Lower lobe of right lung (tissue), 2 donors: ENCODE measurements around the gene TEX35. TPM values are rescaled to one million over a fixed set of nuclear protein-coding genes. Genes with fewer than 3 reads are reported as not detected.

Experiments
- ATAC-seq, 2 donors: fragments of 200-7000 bp; cut with Tn5 transposase; one replicate each; pipeline ENCODE4 v1.9.1; 2020 to 2022; ENCODE audit warnings: mild to moderate bottlenecking in 2 of 2, moderate library complexity in 2 of 2
- DNase-seq: peaks from one replicate; pipeline ENCODE4 v3.0.0-alpha.2; 2020
- H3K27ac ChIP-seq: fragments of 200-600 bp; one replicate; pipeline ENCODE4 v1.8.0; 2022
- H3K27me3 ChIP-seq: fragments of 200-600 bp; one replicate; pipeline ENCODE4 v1.8.0; 2022; ENCODE audit warnings: low read depth
- H3K36me3 ChIP-seq: fragments of 200-600 bp; one replicate; pipeline ENCODE4 v1.8.0; 2022; ENCODE audit warnings: mild to moderate bottlenecking
- H3K4me1 ChIP-seq: fragments of 200-600 bp; one replicate; pipeline ENCODE4 v1.8.0; 2022
- H3K4me3 ChIP-seq: fragments of 200-600 bp; one replicate; pipeline ENCODE4 v1.8.0; 2022; ENCODE audit warnings: mild to moderate bottlenecking
- H3K9me3 ChIP-seq: fragments of 200-600 bp; one replicate; pipeline ENCODE4 v1.8.0; 2022
- intact Hi-C: fragments of 100-400 bp; cut with DNase I; formaldehyde crosslinking; loops from one replicate; pipeline ENCODE4 v1.11.0; 2022
- total RNA-seq: library from RNA; stranded (reverse); fragmentation: NEBNext Ultra II Directional; extraction: Animal tissue kit (Norgen Biotek cat#: 25700); gene quantifications from one replicate; pipeline ENCODE4 v1.2.1, GENCODE V29; 2021
- TF ChIP-seq, protein P1 (sequence below): fragments of 200-600 bp; IDR thresholded peaks from one replicate; pipeline ENCODE4 v1.8.0; 2022; ENCODE audit warnings: antibody characterized with exemption, mild to moderate bottlenecking
- donor health status: DM: no; HTN: yes; CAD: no; lungs with severe emphysema.

Gene TEX35
- total RNA-seq, 1 donor from 2014 or later, result not detected

DNA sequence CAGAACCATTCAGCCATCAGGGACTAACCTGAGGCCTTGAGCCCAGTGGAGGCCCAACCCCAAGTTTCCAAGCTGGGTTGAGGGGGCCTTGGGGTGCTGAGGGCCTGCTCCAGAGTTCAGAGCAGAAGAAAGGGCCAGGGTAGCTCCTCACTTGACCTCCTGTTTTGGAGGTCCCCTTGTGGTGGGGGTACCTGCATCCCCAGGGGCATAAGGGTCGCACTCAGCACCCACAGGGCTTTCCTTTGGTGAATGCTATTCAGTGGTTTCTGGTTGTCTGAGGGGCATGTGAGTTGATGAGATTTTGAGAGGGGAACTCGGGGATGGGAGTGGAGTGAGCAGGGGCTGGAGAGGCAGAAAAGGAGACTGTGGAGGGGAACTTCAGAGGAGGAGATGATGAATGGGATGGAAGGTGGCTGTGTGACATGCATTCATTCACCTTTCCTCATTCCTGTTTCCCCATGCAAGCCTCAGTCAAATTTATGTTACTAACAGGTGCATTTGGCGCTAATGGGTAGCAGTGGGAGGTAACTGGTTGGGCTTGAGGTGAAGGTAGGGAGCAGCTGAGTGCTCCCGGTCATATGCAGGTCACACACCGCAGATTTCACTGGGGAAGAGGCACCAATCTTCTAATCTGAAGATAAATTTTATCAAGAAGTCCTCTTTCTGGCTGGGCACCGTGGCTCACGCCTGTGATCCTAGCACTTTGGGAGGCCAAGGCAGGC lies 50.4 kb downstream of the TEX35 start:
- Histone ChIP-seq H3K4me1 (no peaks in the 10 kb centered on the region), H3K4me3 (no peak overlapping the region), H3K36me3 (no peaks in the 10 kb centered on the region), H3K27ac (no peak overlapping the region), H3K9me3 (no peaks in the 10 kb centered on the region), H3K27me3 (no peaks in the 10 kb centered on the region)
- TF ChIP-seq, protein P1, sequence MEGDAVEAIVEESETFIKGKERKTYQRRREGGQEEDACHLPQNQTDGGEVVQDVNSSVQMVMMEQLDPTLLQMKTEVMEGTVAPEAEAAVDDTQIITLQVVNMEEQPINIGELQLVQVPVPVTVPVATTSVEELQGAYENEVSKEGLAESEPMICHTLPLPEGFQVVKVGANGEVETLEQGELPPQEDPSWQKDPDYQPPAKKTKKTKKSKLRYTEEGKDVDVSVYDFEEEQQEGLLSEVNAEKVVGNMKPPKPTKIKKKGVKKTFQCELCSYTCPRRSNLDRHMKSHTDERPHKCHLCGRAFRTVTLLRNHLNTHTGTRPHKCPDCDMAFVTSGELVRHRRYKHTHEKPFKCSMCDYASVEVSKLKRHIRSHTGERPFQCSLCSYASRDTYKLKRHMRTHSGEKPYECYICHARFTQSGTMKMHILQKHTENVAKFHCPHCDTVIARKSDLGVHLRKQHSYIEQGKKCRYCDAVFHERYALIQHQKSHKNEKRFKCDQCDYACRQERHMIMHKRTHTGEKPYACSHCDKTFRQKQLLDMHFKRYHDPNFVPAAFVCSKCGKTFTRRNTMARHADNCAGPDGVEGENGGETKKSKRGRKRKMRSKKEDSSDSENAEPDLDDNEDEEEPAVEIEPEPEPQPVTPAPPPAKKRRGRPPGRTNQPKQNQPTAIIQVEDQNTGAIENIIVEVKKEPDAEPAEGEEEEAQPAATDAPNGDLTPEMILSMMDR, result no peak
- intact Hi-C loops, result no loop called here
- DNase-seq, result no peak
- ATAC-seq, result no peak

DNA sequence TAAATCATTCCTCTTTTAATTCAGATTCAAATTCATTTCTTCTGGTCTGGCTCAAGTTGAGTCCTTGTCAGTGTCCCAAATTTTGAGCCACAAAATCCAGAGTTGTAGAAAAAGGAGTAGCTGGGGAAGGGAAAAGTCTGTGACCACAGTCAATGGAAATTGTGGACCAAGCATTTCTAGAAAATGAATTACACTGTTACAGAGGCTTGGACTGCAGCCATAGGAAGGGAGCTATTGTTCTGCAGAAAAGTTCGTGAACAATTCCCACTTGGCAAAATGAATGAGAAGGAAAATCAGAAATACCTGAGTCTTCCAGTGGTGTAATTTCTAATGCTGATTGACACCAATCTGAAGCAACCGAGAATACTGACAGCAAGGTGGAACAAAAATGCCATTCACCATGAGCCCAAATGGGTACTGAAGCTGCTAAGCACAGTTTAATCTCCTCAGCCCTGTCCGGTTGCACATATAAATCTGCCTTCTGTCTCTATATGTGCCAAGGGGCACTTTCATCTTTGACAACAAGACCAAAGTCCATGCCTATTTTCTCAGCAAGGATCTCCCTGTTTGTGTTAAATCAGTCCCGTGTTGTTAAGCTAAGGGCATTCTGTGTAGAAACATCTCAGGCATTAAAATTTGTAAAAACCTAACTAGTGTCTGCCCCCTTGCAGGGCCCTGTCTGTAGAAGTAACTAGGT lies 51.3 kb downstream of the TEX35 start:
- ATAC-seq, result no peak
- Histone ChIP-seq H3K4me1 (no peaks in the 10 kb centered on the region), H3K36me3 (no peaks in the 10 kb centered on the region), H3K27me3 (no peaks in the 10 kb centered on the region), H3K27ac (no peak overlapping the region), H3K9me3 (no peaks in the 10 kb centered on the region), H3K4me3 (no peak overlapping the region)
- no peak for DNase-seq
- TF ChIP-seq, protein P1, result no peak
- intact Hi-C loops, result no loop called here

DNA sequence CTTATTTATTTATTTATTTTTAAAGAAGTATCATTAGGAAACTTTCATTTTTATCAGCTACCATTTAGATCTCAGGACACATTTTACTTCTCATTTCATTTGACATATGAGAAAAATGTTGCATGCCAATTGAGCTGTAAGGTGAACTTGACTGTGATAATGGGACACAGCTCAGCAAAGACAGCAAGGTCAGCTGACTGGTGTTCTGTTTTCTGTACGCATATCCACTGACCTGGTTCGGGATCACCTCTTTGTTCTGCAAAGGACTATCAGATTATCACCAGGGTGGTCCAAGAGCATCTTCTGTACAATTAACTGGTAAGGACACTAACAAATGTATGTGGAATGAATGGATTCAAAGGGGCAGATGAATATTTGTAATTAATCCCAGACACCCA lies 51.9 kb downstream of the TEX35 start:
- no peak overlapping the region for H3K27ac ChIP-seq
- ATAC-seq (no peak), DNase-seq (no peak)
- TF ChIP-seq, protein P1, result no peak
- intact Hi-C loops, result no loop called here
- H3K9me3 ChIP-seq, result no peaks in the 10 kb centered on the region
- no peaks in the 10 kb centered on the region for H3K36me3 ChIP-seq
- H3K27me3 ChIP-seq, result no peaks in the 10 kb centered on the region
- H3K4me3 ChIP-seq, result no peak overlapping the region
- no peaks in the 10 kb centered on the region for H3K4me1 ChIP-seq

DNA sequence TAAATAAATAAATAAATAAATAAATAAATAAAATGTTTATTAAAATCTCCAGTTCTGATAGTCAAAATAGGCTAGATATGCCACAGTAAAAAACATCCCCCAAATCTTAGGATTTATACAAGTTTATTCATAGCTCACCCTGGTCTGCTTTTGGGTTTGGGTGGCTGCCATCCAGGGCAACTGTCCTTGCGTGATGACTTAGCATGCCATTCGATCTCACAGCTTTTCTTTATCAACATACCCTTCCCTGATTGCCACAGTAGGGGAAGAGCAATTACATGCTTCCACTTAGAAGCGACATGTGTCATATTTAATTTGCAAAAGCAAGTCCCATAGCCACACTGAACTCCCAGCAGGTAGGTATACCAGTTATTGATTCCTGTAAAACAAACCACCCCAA lies 52.7 kb downstream of the TEX35 start:
- ATAC-seq (no peak), DNase-seq (no peak)
- H3K9me3 ChIP-seq, result no peaks in the 10 kb centered on the region
- intact Hi-C loops, result no loop called here
- H3K36me3 ChIP-seq, result no peaks in the 10 kb centered on the region
- H3K27me3 ChIP-seq, result no peaks in the 10 kb centered on the region
- no peak overlapping the region for H3K4me3 ChIP-seq
- H3K4me1 ChIP-seq, result no peaks in the 10 kb centered on the region
- TF ChIP-seq, protein P1, result no peak
- no peak overlapping the region for H3K27ac ChIP-seq

DNA sequence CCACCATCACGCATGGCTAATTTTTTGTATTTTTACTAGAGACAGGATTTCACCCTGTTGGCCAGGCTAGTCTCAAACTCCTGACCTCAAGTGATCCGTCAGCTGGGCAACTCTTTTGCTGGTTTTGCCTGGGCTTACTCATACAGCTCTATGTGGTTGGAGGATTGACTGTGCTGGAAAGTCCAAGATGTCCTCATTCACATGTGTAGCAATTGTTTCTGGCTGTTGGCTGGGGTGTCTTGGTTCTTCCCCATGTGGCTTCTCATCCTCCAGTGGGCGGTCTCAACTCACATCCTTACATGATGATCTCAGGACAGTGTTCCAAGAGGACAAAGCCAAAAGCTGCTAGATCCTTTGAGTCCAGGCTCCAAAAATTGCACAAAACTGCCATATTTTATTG lies 53.3 kb downstream of the TEX35 start:
- H3K36me3 ChIP-seq, result no peaks in the 10 kb centered on the region
- no peak for ATAC-seq
- H3K27me3 ChIP-seq, result no peaks in the 10 kb centered on the region
- no peaks in the 10 kb centered on the region for H3K4me1 ChIP-seq
- intact Hi-C loops, result no loop called here
- DNase-seq, result no peak
- H3K4me3 ChIP-seq, result no peak overlapping the region
- TF ChIP-seq, protein P1, result no peak
- H3K9me3 ChIP-seq, result no peaks in the 10 kb centered on the region
- H3K27ac ChIP-seq, result no peak overlapping the region
